Activated naive CD4-positive, alpha-beta T cell (primary cell): Measurements from ENCODE around the gene SSC4D.
"Not testable (repeated sequence)": the region's sequence is repeated elsewhere in the genome, so short reads cannot be mapped to it uniquely, and the experiment has no call there.

Experiments used
- DNase-seq, 4 experiments: peaks; one replicate each; lab custom pipeline; 2025; lab: John Stamatoyannopoulos, UW

Gene SSC4D

GRCh38 chr7:76409537-76409936 is at the start of gene SSC4D:
TSS of gene SSC4D (minus strand) at chr7:76409697. CDS start at chr7:76404439, 5,258 bp downstream.
- DNase-seq, result no peak

- DNase-seq, result not testable (repeated sequence)
Observed at GRCh38 chr7:76458504-76458903, 49.0 kb upstream of the SSC4D start.

DNA sequence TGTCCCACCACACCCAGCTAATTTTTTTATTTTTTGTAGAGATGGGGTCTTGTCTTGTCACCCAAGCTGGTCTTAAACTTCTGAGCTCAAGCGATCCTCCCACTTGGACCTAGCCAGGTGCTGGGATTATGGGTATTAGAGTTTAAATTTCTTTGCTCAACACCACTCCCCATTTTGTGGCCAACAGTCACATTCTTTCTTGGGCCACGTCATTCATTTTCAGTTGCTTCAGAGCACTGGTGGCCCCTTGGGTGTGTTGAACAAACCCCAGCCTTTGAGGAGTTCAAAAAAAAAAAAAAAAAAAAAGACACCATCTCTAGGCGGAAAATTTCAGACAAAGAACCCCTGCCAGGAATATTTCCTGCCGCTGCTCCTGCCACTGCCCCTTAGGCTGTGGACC is 47.5 kb upstream of the SSC4D start:
- DNase-seq, result not testable (repeated sequence)

GRCh38 chr7:76445577-76446008 is 36.1 kb upstream of the SSC4D start:
- DNase-seq, result not testable (repeated sequence)

DNA sequence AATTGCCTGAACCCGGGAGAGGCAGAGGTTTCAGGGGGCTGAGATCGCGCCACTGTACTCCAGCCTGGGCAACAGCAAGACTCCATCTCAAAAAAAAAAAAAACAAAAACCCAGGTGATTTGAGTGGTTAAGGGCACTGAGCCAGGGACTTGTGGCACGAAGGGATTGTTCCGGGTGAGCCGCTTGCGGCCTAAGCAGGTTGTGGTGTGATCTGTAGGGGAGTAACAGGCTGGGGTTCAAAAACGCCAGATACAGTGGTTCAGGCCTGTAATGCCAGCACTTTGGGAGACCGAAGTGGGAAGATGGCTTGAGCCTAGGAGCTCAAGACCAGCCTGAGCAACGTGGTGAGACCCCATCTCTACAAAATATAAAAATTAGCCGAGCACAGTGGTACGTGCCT is 34.3 kb upstream of the SSC4D start:
- DNase-seq, result not testable (repeated sequence)

GRCh38 chr7:76442664-76443446 is 33.4 kb upstream of the SSC4D start:
- not testable (repeated sequence) for DNase-seq

DNA sequence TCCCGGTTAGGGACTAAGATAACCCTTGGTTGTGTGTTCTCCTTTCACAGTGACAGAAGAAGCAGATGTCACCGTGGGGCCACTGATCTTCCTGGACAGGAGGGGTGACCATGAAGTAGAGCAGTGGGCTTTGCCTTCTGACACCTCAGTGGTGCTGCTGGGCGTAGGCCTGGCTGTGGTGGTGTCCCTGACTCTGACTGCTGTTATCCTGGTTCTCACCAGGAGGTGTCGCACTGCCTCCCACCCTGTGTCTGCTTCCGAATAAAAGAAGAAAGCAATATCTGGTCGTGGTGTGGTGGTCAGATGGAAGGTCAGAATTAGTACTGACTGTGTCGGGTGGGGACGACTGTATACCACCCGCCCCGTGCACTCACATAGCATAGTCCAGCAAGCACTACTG is 32.3 kb upstream of the SSC4D start:
- DNase-seq, result not testable (repeated sequence)

- DNase-seq, result not testable (repeated sequence)
Observed at GRCh38 chr7:76440404-76440803, 30.9 kb upstream of the SSC4D start.

- not testable (repeated sequence) for DNase-seq
Observed at GRCh38 chr7:76439120-76439888, 29.8 kb upstream of the SSC4D start.

- peak in 1 of 4 experiments; percentile 41 for DNase-seq
Observed at GRCh38 chr7:76437873-76438272, 28.4 kb upstream of the SSC4D start.

GRCh38 chr7:76430836-76431235 is 21.3 kb upstream of the SSC4D start:
- no peak for DNase-seq

- no peak for DNase-seq
Observed at GRCh38 chr7:76430211-76430610, 20.7 kb upstream of the SSC4D start.

- DNase-seq, result no peak
Observed at GRCh38 chr7:76428868-76429805, 19.6 kb upstream of the SSC4D start.

DNA sequence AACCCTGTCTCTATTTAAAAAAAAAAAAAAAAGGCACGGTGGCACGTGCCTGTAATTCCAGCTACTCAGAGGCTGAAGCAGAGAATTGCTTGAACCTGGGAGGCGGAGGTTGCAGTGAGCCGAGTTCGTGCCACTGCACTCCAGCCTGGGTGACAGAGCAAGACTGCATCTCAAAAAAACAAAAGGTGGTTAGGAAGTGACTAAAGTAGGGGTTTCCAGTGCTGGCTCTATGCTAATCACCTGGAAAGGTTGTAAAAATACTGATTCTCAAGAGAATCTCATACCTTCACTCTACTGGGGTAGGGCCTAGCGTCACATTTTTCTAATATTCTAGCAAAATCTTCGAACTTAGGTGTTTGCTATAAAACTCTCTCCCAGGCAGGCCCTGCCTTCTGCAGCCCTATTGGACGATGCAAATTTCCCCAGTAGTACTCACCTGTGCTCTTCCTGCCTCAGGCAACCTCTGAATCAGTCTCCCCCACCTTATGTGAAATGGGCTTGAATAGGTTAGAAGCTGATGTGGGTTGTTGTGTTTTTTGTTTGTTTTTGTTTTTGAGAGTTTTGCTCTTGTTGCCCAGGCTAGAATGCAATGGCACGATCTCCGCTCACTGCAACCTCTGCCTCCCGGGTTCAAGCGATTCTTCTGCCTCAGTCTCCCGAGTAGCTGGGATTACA is 18.8 kb upstream of the SSC4D start:
- DNase-seq, result no peak

DNA sequence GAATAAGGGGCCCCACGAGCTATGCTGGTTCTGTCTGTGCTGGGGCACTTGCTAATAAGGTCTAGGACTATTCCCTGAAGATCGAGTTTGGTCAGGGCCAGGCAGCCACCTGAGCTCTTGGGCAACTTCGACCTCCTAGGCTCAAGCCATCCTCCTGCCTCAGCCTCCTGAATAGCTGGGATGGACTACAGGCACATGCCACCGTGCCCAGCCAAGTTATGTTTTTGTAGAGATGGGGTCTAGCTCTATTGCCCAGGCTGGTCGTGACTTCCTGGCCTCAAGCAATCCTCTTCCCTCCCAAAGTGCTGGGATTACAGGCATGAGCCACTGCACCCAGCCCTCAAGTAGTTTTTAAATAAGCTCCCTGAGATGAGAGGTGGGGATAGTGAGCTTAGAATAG is 18.1 kb upstream of the SSC4D start:
- DNase-seq, result no peak

DNA sequence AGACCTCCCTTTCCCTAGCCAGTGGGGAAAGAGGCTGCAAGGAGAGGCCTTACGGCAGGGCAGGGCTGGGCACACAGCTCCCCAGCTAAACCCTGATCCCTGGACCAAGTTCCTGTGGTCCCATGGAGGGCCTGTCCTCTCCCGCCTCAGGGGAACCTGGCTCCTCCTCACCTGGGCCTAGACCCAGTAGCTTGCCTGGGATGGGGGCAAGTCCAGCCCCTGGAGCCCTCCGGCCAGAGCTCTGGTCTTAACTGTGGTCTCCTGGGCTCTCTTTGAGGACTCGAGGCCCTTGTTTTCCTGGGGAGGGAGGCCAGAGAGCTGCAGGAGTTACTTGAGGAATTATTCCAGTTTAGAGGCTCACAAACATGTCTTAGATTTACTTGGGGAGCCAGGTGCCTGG is 16.7 kb upstream of the SSC4D start:
- DNase-seq, result no peak

GRCh38 chr7:76425558-76425957 is 16.1 kb upstream of the SSC4D start:
- DNase-seq, result not testable (repeated sequence)

DNA sequence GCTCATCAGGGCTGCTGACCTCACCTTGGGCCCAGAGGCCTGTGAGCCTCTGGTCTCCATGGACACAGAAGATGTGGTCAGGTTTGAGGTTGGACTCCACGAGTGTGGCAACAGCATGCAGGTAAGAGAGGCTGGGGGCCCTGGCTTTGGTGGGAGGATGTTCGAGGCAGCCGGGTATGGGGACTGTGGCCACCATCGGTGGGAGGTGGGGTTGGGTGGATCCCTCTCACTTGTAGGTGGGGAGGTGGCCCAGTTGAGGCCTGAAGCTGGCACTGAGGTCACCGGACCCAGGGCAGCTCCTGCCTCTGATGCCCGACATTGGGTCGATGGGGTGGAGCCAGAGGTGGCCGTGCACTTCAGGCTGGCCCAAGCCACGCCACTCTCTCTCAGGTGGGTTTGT is 15.7 kb upstream of the SSC4D start:
- DNase-seq, result no peak

- DNase-seq, result no peak
Observed at GRCh38 chr7:76424413-76425111, 15.1 kb upstream of the SSC4D start, which contains the start of gene ZP3. TSS of gene ZP3 (plus strand) at chr7:76424950. CDS start at chr7:76424965, 15 bp downstream.

DNA sequence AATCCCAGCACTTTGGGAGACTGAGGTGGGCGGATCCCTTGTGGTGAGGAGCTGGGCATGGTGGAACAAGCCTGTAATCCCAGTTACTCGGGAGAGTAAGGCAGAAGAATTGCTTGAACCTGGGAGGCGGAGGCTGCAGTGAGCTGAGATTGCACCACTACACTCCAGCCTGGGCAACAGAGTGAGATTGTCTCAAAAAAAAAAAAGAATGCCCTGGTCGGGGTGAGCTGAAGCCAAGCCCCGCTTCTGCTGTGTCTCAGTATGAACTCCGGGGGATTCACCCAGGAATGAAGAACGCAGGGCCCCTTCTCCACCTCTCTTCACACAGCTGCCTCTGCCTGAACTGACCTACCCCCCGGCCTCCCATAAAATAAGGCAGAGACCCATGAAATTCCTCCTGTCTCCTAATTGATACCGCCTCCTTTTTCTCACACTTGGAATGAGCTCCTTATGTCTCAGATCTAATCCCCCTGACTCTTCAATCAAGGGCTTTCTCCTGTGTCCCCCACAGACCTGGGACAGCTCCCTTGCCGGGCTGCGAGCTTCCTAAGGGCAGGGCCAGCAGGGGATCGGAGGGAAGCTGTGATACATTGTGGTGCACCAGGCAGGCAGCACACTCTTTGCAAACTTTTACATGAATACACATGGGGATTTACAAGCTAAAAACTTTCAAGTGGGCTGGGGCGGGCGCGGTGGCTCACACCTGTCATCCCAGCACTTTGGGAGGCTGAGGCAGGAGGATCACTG is 14.3 kb upstream of the SSC4D start:
- DNase-seq, result no peak
